Thyroid gland (tissue), 4 donors: ENCODE results near the gene PAX7. TPM values are rescaled to one million over a fixed set of nuclear protein-coding genes. Genes with fewer than 3 reads are reported as not detected.

Experiments used
- DNase-seq, 2 donors: peaks; one replicate each; pipeline ENCODE4 v3.0.0-alpha.2; 2019
- H3K27ac ChIP-seq, 3 donors: fragments of 200-600 bp; sonication (generic); 1 replicate in 2 of 3; 2 replicates in 1 of 3; pipeline ENCODE4 v1.5.1; 2016 to 2019; ENCODE audit warnings: mild to moderate bottlenecking in 1 of 3, moderate library complexity in 1 of 3
- H3K27me3 ChIP-seq: fragments of 200-600 bp; sonication (generic); one replicate; pipeline ENCODE4 v1.5.1; 2019
- H3K36me3 ChIP-seq, 2 donors: fragments of 200-600 bp; sonication (generic); one replicate each; pipeline ENCODE4 v1.5.1; 2016 to 2019
- H3K4me1 ChIP-seq, 2 donors: fragments of 200-600 bp; sonication (generic); one replicate each; pipeline ENCODE4 v1.5.1; 2017 to 2019
- H3K4me3 ChIP-seq, 3 donors: fragments of 200-600 bp; sonication (generic); replicated peaks in 1 of 3; 1 replicate in 2 of 3; 2 replicates in 1 of 3; pipeline ENCODE4 v1.5.1; 2016; ENCODE audit warnings: mild to moderate bottlenecking in 1 of 3
- H3K9me3 ChIP-seq: fragments of 200-600 bp; sonication (generic); one replicate; pipeline ENCODE4 v1.5.1; 2017
- CTCF ChIP-seq, 6 experiments: fragments of 200-600 bp in 3 of 6; fragments of 450-650 bp in 3 of 6; sonication (generic) in 3 of 6; IDR thresholded peaks; one replicate each; pipeline ENCODE4 v1.5.1; 2016 to 2019; ENCODE audit warnings: antibody characterized with exemption in 6 of 6, mild to moderate bottlenecking in 2 of 6, inconsistent platforms in 1 of 6, moderate library complexity in 1 of 6
- POLR2A ChIP-seq, 2 donors: fragments of 450-650 bp; IDR thresholded peaks; one replicate each; pipeline ENCODE4 v1.6.1; 2017; ENCODE audit warnings: antibody characterized with exemption in 2 of 2, mild to moderate bottlenecking in 2 of 2, moderate library complexity in 1 of 2
- WGBS, 2 donors: methylation state at CpG; one replicate each; pipeline ENCODE4 v1.1.5; 2017; 5-methylcytosine and 5-hydroxymethylcytosine counted together
- intact Hi-C: fragments of 100-400 bp; cut with DNase I; formaldehyde crosslinking; loops from one replicate; pipeline ENCODE4 v1.15.1; 2023
- total RNA-seq, 4 donors: library from RNA; depleted of rRNA; stranded (reverse); fragments of >200 nt; gene quantifications; one replicate each; pipeline ENCODE4 v1.2.3, GENCODE V29; 2016

PAX7 gene
- total RNA-seq, 4 donors from 2014 or later: 0.78 TPM; not detected in 3

DNA sequence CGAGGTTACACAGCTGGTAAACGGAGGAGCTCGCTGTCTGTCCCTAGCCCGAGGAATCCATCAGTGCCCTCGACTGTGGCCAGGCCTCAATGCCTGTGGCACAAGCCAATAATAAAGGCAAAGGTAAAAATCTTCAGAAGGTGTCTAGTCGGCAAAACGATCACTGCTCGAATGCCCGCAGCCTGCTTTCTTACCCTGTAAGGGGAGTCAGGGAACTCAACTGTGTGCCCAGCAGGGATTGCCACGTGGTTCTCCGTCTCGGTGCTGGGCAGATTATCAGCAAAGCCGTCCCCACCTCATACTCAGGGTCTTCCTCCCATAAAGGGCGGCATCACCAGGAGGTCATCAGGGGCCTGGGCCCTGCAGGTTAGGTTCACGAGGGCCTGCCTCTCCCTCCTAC, 103.4 kb downstream of the PAX7 start:
- H3K36me3 ChIP-seq: no peaks in the 10 kb centered on the region
- no peaks in the 10 kb centered on the region for H3K9me3 ChIP-seq
- no peaks in the 10 kb centered on the region for H3K27me3 ChIP-seq
- no peaks in the 10 kb centered on the region for H3K4me1 ChIP-seq
- TF ChIP-seq CTCF (IDR thresholded peaks at IDR 0.05): no peak
- TF ChIP-seq POLR2A (IDR thresholded peaks at IDR 0.05): no peak
- no peak overlapping the region for H3K4me3 ChIP-seq
- DNase-seq: no peak
- intact Hi-C loops: no loop called here
- no peak overlapping the region for H3K27ac ChIP-seq
- 83 to 87% methylated on average over 15 of the region's 15 CpGs for WGBS, 2 donors

DNA sequence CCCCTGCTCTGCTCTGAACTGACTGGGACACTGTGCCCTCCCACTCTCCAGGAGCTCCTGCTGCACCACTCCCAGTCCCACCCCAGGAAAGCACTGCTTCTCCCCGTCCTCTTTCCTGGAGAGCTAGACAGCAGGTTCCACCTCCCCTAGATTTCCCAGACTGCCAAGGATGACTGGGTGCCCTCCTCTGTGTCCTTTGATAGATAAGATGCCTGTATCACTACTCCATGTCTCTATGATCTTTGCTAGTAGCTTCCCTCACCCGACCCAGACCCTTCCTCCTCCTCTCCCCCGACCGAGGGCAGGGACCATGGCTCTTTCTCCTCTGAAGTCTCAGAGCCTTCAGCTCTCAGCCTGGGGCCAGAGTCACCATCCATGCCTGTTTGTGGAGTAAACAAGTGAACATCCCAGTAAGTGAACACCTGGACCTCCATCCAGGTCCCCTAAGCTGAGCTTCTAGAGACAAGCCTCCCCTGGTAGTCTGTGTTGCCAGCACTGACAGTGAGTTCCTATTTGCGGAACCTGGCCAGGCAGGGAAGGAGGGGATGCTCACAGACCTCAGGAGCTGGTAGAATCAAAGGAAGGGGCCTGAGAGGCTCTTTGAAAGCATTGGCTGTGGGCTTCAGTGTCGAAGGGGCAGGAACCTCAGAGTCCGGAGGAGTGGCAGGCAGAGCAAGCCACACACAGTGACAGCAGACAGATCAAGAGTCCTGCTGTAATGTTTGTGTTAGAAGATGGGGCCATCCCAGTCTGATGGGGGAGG, 104.0 kb downstream of the PAX7 start:
- intact Hi-C loops: no loop called here
- Histone ChIP-seq H3K27me3 (no peaks in the 10 kb centered on the region), H3K27ac (no peak overlapping the region), H3K36me3 (no peaks in the 10 kb centered on the region), H3K4me1 (no peaks in the 10 kb centered on the region), H3K9me3 (no peaks in the 10 kb centered on the region), H3K4me3 (no peak overlapping the region)
- TF ChIP-seq POLR2A (IDR thresholded peaks at IDR 0.05) (no peak), CTCF (IDR thresholded peaks at IDR 0.05) (no peak)
- 51 to 66% methylated on average over 7 of the region's 7 CpGs for WGBS, 2 donors
- no peak for DNase-seq

DNA sequence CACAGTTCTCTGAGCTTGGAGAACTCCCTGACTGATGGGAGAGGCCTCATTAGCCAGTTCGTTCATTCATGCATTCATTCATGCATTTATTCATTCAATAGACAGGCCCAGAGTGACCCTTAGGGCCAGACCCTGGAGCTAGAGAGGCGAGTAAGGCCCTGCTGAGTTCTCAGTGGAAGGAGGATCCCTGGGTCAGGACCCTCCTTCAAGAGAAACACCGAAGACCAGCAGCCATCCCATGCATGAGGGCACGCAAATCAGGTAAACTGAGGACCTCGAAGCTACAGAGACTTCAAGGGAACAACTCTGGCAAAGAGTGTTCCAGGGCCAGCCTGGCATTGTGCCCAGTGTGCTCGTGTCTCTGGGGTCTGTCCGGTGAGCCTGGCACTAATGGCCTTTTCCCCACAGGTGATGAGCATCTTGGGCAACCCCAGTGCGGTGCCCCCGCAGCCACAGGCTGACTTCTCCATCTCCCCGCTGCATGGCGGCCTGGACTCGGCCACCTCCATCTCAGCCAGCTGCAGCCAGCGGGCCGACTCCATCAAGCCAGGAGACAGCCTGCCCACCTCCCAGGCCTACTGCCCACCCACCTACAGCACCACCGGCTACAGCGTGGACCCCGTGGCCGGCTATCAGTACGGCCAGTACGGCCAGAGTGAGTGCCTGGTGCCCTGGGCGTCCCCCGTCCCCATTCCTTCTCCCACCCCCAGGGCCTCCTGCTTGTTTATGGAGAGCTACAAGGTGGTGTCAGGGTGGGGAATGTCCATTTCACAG, 104.8 kb downstream of the PAX7 start:
- Histone ChIP-seq H3K27ac (no peak overlapping the region), H3K4me1 (no peaks in the 10 kb centered on the region), H3K9me3 (no peaks in the 10 kb centered on the region), H3K36me3 (no peaks in the 10 kb centered on the region), H3K4me3 (no peak overlapping the region), H3K27me3 (no peaks in the 10 kb centered on the region)
- WGBS, 2 donors: 84 to 90% methylated on average over 15 to 22 of the region's 22 CpGs
- DNase-seq: no peak
- no peak for TF ChIP-seq CTCF (IDR thresholded peaks at IDR 0.05)
- no peak for TF ChIP-seq POLR2A (IDR thresholded peaks at IDR 0.05)
- intact Hi-C loops: no loop called here

DNA sequence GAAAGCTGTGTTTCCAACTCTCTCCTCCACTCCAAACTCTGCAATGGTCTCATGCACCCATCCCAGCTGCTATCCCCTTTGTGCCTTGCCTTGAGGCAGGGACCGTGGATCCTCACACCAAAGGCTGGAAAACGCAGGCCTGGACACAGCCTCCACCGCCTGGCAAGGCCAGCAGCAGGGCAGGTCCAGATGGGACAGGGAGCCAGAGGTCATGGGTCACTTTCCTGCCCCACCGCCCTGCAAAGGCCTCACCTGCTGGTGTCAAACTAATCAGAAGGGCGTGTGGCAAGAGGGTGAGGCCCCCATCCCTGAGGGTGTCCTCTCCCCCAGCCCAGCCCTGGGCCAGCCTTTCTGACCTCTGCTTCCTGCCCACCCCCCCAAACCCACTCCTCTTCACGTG, 106.3 kb downstream of the PAX7 start:
- intact Hi-C loops: no loop called here
- Histone ChIP-seq H3K27ac (no peak overlapping the region), H3K4me1 (no peaks in the 10 kb centered on the region), H3K9me3 (no peaks in the 10 kb centered on the region), H3K4me3 (no peak overlapping the region), H3K36me3 (no peaks in the 10 kb centered on the region), H3K27me3 (no peaks in the 10 kb centered on the region)
- 65 to 74% methylated on average over 6 of the region's 6 CpGs for WGBS, 2 donors
- TF ChIP-seq CTCF (IDR thresholded peaks at IDR 0.05) (no peak), POLR2A (IDR thresholded peaks at IDR 0.05) (no peak)
- DNase-seq: no peak

DNA sequence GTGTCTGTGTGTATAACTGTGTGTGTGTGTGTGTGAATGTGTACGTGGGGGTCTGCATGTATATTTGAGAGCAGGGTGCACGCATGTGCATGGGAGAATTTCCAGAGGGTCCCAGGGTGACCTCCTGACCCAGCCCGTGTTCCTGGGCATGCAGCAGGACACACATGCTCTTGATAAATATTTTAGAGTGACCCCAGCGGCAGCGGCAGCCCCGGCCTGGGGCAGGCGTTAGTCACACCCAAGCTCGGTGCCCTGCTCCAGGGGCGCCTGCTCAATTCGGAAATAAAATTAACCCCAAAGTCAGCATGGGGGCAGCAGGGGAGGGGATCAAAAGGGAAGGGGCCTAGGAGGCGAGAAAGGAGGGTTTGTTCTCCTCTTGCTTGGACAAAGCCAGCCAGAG, 107.5 kb downstream of the PAX7 start:
- Histone ChIP-seq H3K4me3 (no peak overlapping the region), H3K27me3 (no peaks in the 10 kb centered on the region), H3K4me1 (no peaks in the 10 kb centered on the region), H3K27ac (no peak overlapping the region), H3K36me3 (no peaks in the 10 kb centered on the region), H3K9me3 (no peaks in the 10 kb centered on the region)
- TF ChIP-seq CTCF (IDR thresholded peaks at IDR 0.05) (no peak), POLR2A (IDR thresholded peaks at IDR 0.05) (no peak)
- DNase-seq: no peak
- intact Hi-C loops: no loop called here
- WGBS, 2 donors: 59 to 85% methylated on average over 11 of the region's 11 CpGs
